Measurements from ENCODE around the gene KATNBL1. TPM values are rescaled to one million over a fixed set of nuclear protein-coding genes. Genes with fewer than 3 reads are reported as not detected.
A peak's percentile ranks its signal among the peaks of the same experiment; 100 is the strongest.

The KATNBL1 gene
- total RNA-seq, 1 donor from 2014 or later: 44.0 TPM

DNA sequence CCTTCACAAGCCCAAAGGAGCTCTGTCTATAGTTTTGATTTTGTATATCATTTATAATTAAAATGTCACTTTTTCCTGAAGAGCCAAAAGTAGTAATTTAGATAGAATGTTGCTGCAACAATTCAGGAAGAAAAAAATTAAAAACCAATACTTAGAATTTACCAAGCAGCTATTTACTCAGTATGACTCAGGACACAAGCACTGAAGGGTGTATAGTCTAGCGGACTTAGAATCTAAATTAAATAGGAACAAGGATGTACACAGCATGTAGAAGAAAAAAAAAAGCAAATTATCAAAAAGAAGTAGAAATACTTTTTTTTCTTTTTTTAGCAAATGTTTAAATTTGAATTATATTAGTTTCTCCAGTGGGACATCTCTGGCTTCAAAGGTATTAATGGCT lies 76.4 kb downstream of the KATNBL1 start:
- TF ChIP-seq CTCF (IDR thresholded peaks at IDR 0.05; ENCODE audit: insufficient read depth, low read length, severe bottlenecking): no peak
- no peak for FAIRE-seq
- no peak overlapping the region for H3K4me3 ChIP-seq (ENCODE audit: low read depth, low read length)
- peak; percentile 16 for DNase-seq (ENCODE audit: low read depth)
- no peaks in the 10 kb centered on the region for H3K36me3 ChIP-seq (ENCODE audit: control insufficient read depth, insufficient read depth, low read length)
- no peaks in the 10 kb centered on the region for H3K27me3 ChIP-seq (ENCODE audit: control insufficient read depth, insufficient read depth, low read length)

DNA sequence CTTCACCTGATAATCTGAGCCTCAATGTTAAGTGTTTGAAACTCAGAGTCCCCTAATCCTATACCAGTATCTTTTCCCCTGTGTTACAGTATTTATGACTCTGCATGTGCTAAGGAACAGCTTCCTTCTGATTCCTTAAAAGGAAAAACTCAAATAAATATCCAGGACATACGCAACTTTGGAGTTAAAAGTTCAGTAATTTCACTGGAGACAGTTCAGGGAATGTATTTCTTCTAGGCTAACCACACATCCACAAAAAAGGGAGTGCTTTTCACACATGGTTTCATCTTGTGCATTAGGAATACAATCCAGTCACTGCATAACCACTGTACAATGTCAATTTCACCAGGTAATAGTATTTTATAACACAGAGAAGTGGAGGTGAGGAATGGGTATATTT lies 77.0 kb downstream of the KATNBL1 start:
- DNase-seq (ENCODE audit: low read depth): no peak
- Histone ChIP-seq H3K27me3 (ENCODE audit: control insufficient read depth, insufficient read depth, low read length) (no peaks in the 10 kb centered on the region), H3K4me3 (ENCODE audit: low read depth, low read length) (no peak overlapping the region), H3K36me3 (ENCODE audit: control insufficient read depth, insufficient read depth, low read length) (no peaks in the 10 kb centered on the region)
- no peak for FAIRE-seq
- no peak for TF ChIP-seq CTCF (IDR thresholded peaks at IDR 0.05; ENCODE audit: insufficient read depth, low read length, severe bottlenecking)

DNA sequence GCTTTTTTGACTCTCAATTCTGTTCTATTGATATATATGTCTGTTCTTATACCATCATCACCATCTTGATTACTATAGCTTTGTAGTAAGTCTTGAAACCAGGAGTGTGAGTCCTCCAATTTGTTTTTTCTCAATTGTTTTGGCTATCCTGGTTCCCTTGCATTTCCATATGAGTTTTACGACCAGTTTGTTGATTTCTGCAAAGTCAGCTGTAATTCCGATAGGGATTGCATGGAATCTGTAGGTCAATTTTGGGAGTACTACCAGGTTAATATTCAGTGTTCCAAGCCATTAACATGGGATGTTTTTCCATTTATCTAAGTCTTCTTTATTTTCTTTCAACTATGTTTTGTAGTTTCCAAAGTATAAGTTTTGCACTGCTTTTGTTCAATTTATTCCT lies 81.0 kb downstream of the KATNBL1 start:
- FAIRE-seq (no peak), DNase-seq (ENCODE audit: low read depth) (no peak)
- no peaks in the 10 kb centered on the region for H3K36me3 ChIP-seq (ENCODE audit: control insufficient read depth, insufficient read depth, low read length)
- no peak overlapping the region for H3K4me3 ChIP-seq (ENCODE audit: low read depth, low read length)
- TF ChIP-seq CTCF (IDR thresholded peaks at IDR 0.05; ENCODE audit: insufficient read depth, low read length, severe bottlenecking): no peak
- H3K27me3 ChIP-seq (ENCODE audit: control insufficient read depth, insufficient read depth, low read length): no peaks in the 10 kb centered on the region

GRCh38 chr15:34126522-34126921 lies 83.4 kb downstream of the KATNBL1 start:
- TF ChIP-seq CTCF (IDR thresholded peaks at IDR 0.05; ENCODE audit: insufficient read depth, low read length, severe bottlenecking): no peak
- DNase-seq (ENCODE audit: low read depth) (no peak), FAIRE-seq (no peak)
- Histone ChIP-seq H3K27me3 (ENCODE audit: control insufficient read depth, insufficient read depth, low read length) (no peaks in the 10 kb centered on the region), H3K4me3 (ENCODE audit: low read depth, low read length) (no peak overlapping the region), H3K36me3 (ENCODE audit: control insufficient read depth, insufficient read depth, low read length) (no peaks in the 10 kb centered on the region)

- H3K36me3 ChIP-seq (ENCODE audit: control insufficient read depth, insufficient read depth, low read length): no peaks in the 10 kb centered on the region
- DNase-seq (ENCODE audit: low read depth): no peak
- TF ChIP-seq CTCF (IDR thresholded peaks at IDR 0.05; ENCODE audit: insufficient read depth, low read length, severe bottlenecking): no peak
- no peak overlapping the region for H3K4me3 ChIP-seq (ENCODE audit: low read depth, low read length)
- H3K27me3 ChIP-seq (ENCODE audit: control insufficient read depth, insufficient read depth, low read length): no peaks in the 10 kb centered on the region
- no peak for FAIRE-seq
Measured at GRCh38 chr15:34125945-34126344, 84.0 kb downstream of the KATNBL1 start.

DNA sequence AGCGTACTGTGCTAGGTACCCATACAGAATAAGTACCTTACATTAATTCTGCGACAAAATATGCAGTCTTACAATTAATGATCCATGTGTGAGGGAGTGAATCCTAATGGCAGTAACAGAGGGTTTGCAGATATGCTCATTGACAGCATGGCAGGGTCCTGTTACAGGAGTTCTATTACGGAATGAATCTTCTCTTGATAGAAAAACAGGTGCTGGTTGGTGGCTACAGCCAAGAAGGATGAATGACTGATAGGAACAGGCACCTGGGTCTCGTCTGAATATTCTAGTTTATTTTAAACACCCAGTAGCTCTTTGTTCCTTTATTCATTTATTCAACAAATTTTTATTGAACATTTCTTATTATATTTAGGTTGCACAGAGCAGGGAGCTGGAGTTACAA lies 85.2 kb downstream of the KATNBL1 start:
- Histone ChIP-seq H3K27me3 (ENCODE audit: control insufficient read depth, insufficient read depth, low read length) (no peaks in the 10 kb centered on the region), H3K36me3 (ENCODE audit: control insufficient read depth, insufficient read depth, low read length) (no peaks in the 10 kb centered on the region), H3K4me3 (ENCODE audit: low read depth, low read length) (no peak overlapping the region)
- DNase-seq (ENCODE audit: low read depth) (no peak), FAIRE-seq (no peak)
- TF ChIP-seq CTCF (IDR thresholded peaks at IDR 0.05; ENCODE audit: insufficient read depth, low read length, severe bottlenecking): no peak
